ENCODE measurements around the gene SCRT2.

DNA sequence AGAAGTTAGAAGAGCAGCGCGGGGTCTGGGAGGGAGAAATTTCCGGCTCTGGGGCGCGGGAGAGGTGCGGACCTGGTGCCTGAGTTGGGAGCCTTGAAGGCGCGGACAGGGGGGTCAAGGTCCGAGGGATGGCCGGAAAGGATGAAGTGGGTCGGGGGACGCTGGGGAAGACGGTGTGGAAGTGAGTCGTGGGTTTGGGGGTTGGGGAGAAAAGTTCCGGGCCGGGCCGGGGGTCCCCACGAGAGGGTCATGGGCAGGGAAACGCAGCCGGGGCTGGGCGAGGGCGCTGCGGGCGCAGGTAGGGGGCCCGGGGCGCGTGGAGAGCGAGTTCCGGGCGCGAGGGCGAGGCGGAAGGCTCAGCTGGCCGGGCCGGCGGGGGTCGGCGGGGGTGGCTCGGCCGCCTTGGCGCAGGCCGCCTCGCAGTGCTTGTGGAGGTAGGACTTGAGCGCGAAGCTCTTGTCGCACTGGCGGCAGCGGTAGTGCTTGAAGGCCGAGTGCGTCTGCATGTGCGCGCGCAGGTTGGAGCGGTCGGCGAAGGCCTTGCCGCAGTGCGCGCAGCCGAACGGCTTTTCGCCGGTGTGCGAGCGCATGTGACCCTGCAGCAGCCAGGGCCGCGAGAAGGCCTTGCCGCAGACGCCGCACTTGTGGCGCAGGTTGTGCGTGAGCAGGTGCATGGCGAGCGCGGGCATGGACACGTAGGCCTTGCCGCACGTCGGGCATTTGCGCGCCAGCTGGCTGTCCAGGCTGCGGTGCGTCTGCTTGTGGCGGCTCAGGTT lies 12.1 kb downstream of the SCRT2 start:
- TF ChIP-seq, protein P1, sequence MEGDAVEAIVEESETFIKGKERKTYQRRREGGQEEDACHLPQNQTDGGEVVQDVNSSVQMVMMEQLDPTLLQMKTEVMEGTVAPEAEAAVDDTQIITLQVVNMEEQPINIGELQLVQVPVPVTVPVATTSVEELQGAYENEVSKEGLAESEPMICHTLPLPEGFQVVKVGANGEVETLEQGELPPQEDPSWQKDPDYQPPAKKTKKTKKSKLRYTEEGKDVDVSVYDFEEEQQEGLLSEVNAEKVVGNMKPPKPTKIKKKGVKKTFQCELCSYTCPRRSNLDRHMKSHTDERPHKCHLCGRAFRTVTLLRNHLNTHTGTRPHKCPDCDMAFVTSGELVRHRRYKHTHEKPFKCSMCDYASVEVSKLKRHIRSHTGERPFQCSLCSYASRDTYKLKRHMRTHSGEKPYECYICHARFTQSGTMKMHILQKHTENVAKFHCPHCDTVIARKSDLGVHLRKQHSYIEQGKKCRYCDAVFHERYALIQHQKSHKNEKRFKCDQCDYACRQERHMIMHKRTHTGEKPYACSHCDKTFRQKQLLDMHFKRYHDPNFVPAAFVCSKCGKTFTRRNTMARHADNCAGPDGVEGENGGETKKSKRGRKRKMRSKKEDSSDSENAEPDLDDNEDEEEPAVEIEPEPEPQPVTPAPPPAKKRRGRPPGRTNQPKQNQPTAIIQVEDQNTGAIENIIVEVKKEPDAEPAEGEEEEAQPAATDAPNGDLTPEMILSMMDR (IDR thresholded peaks at IDR 0.05): no peak
- TF ChIP-seq POLR2A (IDR thresholded peaks at IDR 0.05): no peak
